DOHH2 (cell line): ENCODE measurements around the gene HLCS.

Source experiments
- EZH2phosphoT487 ChIP-seq: fragments of 200-600 bp; sonication (generic); IDR thresholded peaks from 2 replicates; pipeline ENCODE4 v1.6.1; 2017; ENCODE audit warnings: borderline replicate concordance, mild to moderate bottlenecking, antibody characterized with exemption, low read length, moderate library complexity, mixed read lengths
- TF ChIP-seq, protein P1 (sequence below): fragments of 200-600 bp; sonication (generic); IDR thresholded peaks from one replicate; pipeline ENCODE4 v1.5.1; 2014; ENCODE audit warnings: antibody characterized with exemption, mild to moderate bottlenecking, low read depth, low read length; ENCODE audit not compliant: poor library complexity, severe bottlenecking

- TF ChIP-seq, protein P1, sequence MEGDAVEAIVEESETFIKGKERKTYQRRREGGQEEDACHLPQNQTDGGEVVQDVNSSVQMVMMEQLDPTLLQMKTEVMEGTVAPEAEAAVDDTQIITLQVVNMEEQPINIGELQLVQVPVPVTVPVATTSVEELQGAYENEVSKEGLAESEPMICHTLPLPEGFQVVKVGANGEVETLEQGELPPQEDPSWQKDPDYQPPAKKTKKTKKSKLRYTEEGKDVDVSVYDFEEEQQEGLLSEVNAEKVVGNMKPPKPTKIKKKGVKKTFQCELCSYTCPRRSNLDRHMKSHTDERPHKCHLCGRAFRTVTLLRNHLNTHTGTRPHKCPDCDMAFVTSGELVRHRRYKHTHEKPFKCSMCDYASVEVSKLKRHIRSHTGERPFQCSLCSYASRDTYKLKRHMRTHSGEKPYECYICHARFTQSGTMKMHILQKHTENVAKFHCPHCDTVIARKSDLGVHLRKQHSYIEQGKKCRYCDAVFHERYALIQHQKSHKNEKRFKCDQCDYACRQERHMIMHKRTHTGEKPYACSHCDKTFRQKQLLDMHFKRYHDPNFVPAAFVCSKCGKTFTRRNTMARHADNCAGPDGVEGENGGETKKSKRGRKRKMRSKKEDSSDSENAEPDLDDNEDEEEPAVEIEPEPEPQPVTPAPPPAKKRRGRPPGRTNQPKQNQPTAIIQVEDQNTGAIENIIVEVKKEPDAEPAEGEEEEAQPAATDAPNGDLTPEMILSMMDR = no peak
- TF ChIP-seq EZH2phosphoT487 = no peak
Observed at GRCh38 chr21:36980280-36981048, 14.0 kb upstream of the HLCS start.
